Kidney capillary endothelial cell (primary cell): ENCODE data around the gene MELK.

Source experiments
- DNase-seq: peaks from one replicate; pipeline ENCODE4 v3.0.0-alpha.2; 2018; ENCODE audit warnings: low spot score

Gene MELK

GRCh38 chr9:36584620-36585460 lies 12.1 kb downstream of the MELK start:
- DNase-seq: no peak

GRCh38 chr9:36590231-36590630 lies 17.5 kb downstream of the MELK start:
- no peak for DNase-seq

GRCh38 chr9:36592801-36593583 lies 20.3 kb downstream of the MELK start:
- no peak for DNase-seq

GRCh38 chr9:36594213-36594612 lies 21.5 kb downstream of the MELK start:
- no peak for DNase-seq

GRCh38 chr9:36597412-36598178 lies 24.9 kb downstream of the MELK start:
- no peak for DNase-seq

- no peak for DNase-seq
Observed at GRCh38 chr9:36598273-36598672, 25.6 kb downstream of the MELK start.

GRCh38 chr9:36603006-36603405 lies 30.3 kb downstream of the MELK start:
- no peak for DNase-seq

GRCh38 chr9:36609306-36609705 lies 36.6 kb downstream of the MELK start:
- no peak for DNase-seq

- DNase-seq: no peak
Observed at GRCh38 chr9:36622121-36622520, 49.4 kb downstream of the MELK start.

- no peak for DNase-seq
Observed at GRCh38 chr9:36623280-36623679, 50.6 kb downstream of the MELK start.

GRCh38 chr9:36625006-36625615 lies 52.4 kb downstream of the MELK start:
- DNase-seq: peak; percentile 21

GRCh38 chr9:36632892-36633291 lies 60.2 kb downstream of the MELK start:
- DNase-seq: peak; percentile 16

GRCh38 chr9:36637491-36638270 lies 65.0 kb downstream of the MELK start:
- DNase-seq: no peak

- no peak for DNase-seq
Observed at GRCh38 chr9:36640771-36641381, 68.2 kb downstream of the MELK start.

GRCh38 chr9:36642817-36643216 lies 70.1 kb downstream of the MELK start:
- no peak for DNase-seq

- DNase-seq: no peak
Observed at GRCh38 chr9:36656842-36657241, 84.1 kb downstream of the MELK start.

- no peak for DNase-seq
Observed at GRCh38 chr9:36659500-36659899, 86.8 kb downstream of the MELK start.

GRCh38 chr9:36664806-36665205 lies 92.1 kb downstream of the MELK start:
- DNase-seq: no peak

GRCh38 chr9:36665387-36665786 lies 92.7 kb downstream of the MELK start:
- no peak for DNase-seq

GRCh38 chr9:36665921-36666431 lies 93.3 kb downstream of the MELK start:
- peak; percentile 62 for DNase-seq

- no peak for DNase-seq
Observed at GRCh38 chr9:36671561-36671960, 98.9 kb downstream of the MELK start.
